Measurements from ENCODE around the gene ACTR8. TPM values are rescaled to one million over a fixed set of nuclear protein-coding genes. Genes with fewer than 3 reads are reported as not detected.

Gene ACTR8
- total RNA-seq, 4 donors from 2014 or later, result 16.7 to 22.1 (median 21.5) TPM

DNA sequence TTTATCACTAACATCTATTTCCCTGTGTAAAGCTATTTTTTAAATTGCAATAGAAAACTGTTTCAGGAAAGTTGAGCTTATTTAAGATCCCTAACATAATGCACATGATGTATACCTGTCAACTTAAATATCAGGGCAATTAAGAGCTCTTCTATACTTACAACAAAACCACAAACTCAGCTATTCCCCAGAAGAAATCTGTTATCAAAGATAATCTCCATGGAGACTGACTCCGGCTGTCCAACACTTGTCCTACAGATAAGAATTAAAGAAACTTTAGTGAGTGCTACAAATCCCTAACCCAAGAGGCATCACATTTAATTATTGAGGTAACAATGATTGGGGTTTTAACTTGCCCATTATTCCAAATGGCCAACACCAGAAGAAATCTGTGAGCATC is 6.3 kb upstream of the ACTR8 start:
- ATAC-seq (ENCODE audit: low FRiP score) (no peak), DNase-seq (ENCODE audit: low spot score) (no peak)
- TF ChIP-seq, protein P1, sequence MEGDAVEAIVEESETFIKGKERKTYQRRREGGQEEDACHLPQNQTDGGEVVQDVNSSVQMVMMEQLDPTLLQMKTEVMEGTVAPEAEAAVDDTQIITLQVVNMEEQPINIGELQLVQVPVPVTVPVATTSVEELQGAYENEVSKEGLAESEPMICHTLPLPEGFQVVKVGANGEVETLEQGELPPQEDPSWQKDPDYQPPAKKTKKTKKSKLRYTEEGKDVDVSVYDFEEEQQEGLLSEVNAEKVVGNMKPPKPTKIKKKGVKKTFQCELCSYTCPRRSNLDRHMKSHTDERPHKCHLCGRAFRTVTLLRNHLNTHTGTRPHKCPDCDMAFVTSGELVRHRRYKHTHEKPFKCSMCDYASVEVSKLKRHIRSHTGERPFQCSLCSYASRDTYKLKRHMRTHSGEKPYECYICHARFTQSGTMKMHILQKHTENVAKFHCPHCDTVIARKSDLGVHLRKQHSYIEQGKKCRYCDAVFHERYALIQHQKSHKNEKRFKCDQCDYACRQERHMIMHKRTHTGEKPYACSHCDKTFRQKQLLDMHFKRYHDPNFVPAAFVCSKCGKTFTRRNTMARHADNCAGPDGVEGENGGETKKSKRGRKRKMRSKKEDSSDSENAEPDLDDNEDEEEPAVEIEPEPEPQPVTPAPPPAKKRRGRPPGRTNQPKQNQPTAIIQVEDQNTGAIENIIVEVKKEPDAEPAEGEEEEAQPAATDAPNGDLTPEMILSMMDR (IDR thresholded peaks at IDR 0.05), result no peak

DNA sequence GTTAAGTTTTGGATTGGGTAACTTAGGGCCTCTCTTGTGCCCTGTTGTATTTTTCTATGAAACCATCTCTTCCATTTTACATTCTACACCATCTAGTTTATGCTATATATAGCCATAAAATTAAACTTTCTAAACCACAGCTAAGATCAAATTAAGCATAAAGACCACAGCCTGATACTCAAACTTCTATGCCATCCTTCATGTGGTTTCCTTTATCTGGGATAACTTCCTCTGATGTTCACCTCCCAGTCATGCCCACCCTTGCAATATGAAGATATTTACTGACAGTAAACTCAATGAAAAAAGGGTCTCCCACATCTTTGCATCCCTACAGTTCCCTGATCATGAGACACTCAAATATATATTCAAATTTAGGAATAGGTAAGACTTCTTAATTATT is 5.5 kb upstream of the ACTR8 start:
- ATAC-seq (ENCODE audit: low FRiP score) (no peak), DNase-seq (ENCODE audit: low spot score) (no peak)
- TF ChIP-seq, protein P1 (IDR thresholded peaks at IDR 0.05), result no peak

DNA sequence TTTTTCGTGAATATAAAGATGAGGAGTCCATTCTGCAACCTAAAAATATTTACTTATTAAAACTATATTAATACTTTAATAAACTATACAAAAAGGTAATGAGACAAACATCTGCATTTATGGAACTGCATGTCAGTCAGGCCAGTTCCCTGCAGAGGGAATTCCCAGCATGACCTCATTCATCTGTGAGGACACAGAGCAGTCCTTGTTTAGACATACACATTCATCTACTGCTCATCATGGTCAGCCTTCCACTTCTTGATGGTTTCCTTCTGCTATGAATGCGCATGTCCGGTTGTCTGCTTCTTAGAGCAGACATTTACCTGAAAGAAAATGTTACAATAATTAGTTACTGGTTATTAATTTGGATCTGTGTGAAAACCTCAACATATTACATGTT is 3.3 kb upstream of the ACTR8 start:
- DNase-seq (ENCODE audit: low spot score) (no peak), ATAC-seq (ENCODE audit: low FRiP score) (no peak)
- TF ChIP-seq, protein P1 (IDR thresholded peaks at IDR 0.05), result no peak

DNA sequence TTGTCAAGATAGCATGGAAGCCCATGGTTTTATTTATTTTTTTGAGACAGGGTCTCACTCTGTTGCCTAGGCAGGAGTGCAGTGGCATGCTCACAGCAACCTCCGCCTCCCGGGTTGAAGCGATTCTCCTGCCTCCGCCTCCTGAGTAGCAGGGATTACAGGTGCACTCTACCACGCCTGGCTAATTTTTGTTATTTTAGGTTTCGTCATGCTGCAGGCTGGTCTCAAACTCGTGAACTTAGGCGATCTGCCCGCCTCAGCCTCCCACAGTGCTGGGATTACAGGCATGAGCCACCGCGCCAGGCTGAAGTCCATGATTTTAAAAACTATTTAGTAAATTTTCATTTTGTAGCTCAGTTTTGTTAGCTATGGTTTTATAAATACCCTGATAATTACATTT is 2.7 kb upstream of the ACTR8 start:
- TF ChIP-seq, protein P1 (IDR thresholded peaks at IDR 0.05), result no peak

DNA sequence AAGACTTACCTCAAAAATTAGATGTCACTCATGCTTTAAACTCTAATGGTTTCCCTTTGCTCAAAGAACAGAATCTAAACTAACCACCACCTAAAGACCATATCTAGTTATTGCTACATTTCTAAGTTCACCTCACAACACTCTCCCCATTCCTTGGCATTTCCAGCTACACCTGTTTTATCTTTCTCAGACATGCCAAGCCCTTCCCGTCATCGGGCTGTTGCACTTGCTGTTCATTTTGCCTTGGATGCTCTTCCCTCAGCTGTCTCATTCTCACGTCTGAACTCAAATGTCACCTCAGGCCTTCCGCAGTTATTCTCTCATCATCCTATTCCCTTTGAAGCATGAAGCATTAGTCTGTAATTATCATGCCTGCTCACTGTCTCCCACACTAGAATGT is 1.1 kb upstream of the ACTR8 start:
- no peak for DNase-seq (ENCODE audit: low spot score)
- TF ChIP-seq, protein P1 (IDR thresholded peaks at IDR 0.05), result no peak
- no peak for ATAC-seq (ENCODE audit: low FRiP score)

More for the DNA sequence above, 2.7 kb upstream of the ACTR8 start:
- no peak for ATAC-seq (ENCODE audit: low FRiP score)
- no peak for DNase-seq (ENCODE audit: low spot score)

DNA sequence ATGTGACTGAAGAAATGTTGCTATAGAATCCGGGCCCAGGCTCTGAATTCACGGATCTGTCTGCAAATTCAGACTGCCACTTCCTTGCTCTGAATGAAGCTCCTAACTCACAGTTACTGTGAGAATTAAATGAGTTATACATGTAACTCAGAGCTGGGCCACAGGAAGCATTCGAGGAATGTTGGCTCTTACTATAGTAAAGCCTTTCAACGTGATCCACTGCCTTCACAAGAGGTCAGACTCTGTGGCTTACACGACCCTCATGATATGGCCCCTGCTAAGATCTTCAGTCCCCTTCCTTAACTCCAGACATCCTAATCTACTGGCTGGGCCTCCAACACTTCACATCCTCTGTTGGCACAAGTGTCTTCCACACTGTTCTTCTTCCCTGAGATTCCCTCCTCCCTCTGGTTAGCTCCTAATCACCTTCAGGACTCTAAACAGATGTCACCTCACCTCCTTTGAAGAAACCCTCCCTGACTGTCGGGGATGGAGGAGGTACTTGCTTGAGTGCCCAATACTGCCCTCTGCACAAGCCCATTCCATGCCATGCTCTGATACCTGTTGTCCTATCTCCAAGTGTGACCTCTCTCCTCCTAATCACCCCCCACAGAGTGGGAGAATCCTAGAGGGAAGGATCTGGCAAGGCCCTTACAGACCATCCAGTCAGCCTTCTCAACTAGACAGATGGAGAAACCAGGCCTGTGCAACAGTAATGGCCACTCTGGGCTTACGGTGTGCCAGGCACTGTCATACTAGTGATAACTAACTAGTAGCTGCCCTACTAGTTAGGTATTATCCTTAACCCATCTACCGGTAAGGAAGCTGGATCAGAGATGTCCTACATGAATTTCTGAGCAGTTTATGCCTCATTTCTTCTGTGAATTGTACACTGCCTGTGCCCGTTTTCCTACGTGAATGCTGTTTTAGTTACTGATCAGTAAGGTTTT is 1.3 kb downstream of the ACTR8 start:
- TF ChIP-seq, protein P1 (IDR thresholded peaks at IDR 0.05), result no peak
- DNase-seq (ENCODE audit: low spot score) (no peak), ATAC-seq (ENCODE audit: low FRiP score) (no peak)

Measured in omental fat pad (tissue), 4 donors.